ENCODE data around the gene CEND1. TPM values are rescaled to one million over a fixed set of nuclear protein-coding genes. Genes with fewer than 3 reads are reported as not detected.

The CEND1 gene
- total and polyA plus RNA-seq, 2 of the 13 experiments (the other 11 are each of a cell fraction or from before 2014, with no cell fraction given) = not detected

- TF ChIP-seq ZHX2 (IDR thresholded peaks at IDR 0.05; ENCODE audit: low read depth) (no peak), ZHX2 (CRISPR knock-in tag; IDR thresholded peaks at IDR 0.05; ENCODE audit: borderline replicate concordance) (no peak), ZNF605 (CRISPR knock-in tag; IDR thresholded peaks at IDR 0.05) (no peak), ZFX (CRISPR knock-in tag; IDR thresholded peaks at IDR 0.05; ENCODE audit: low read depth) (peak; percentile 90), HIC2 (CRISPR knock-in tag; IDR thresholded peaks at IDR 0.05; ENCODE audit: low read depth) (no peak), ZNF230 (CRISPR knock-in tag; IDR thresholded peaks at IDR 0.05) (peak; percentile 82; the same call in 1 of the 2 replicates), MZF1 (CRISPR knock-in tag; IDR thresholded peaks at IDR 0.05; ENCODE audit: borderline replicate concordance) (no peak), CREM (IDR thresholded peaks at IDR 0.05) (no peak), CREM (CRISPR knock-in tag; IDR thresholded peaks at IDR 0.05) (no peak), SCMH1 (CRISPR knock-in tag; IDR thresholded peaks at IDR 0.05; ENCODE audit: borderline replicate concordance) (no peak), ZNF407 (CRISPR knock-in tag; IDR thresholded peaks at IDR 0.05; ENCODE audit: not compliant biosample characterization) (peak; percentile 64), ZNF607 (CRISPR knock-in tag; IDR thresholded peaks at IDR 0.05; ENCODE audit: borderline replicate concordance) (peak; percentile 65; the same call in 1 of the 2 replicates), ZNF331 (CRISPR knock-in tag; IDR thresholded peaks at IDR 0.05) (peak; percentile 25; the same call in 1 of the 2 replicates)
Observed at GRCh38 chr11:827146-827896, 37.4 kb upstream of the CEND1 start (continued).

Data from HepG2 (cell line).